Dedifferentiated amniotic fluid mesenchymal stem cell (primary cell): ENCODE results near the gene SKAP1.
"Not testable (repeated sequence)": the region's sequence is repeated elsewhere in the genome, so short reads cannot be mapped to it uniquely, and the experiment has no call there.

Experiments used
- DNase-seq: peaks from one replicate; pipeline ENCODE4 v3.0.0-alpha.2; 2016; ENCODE audit errors: extremely low spot score

The SKAP1 gene

DNA sequence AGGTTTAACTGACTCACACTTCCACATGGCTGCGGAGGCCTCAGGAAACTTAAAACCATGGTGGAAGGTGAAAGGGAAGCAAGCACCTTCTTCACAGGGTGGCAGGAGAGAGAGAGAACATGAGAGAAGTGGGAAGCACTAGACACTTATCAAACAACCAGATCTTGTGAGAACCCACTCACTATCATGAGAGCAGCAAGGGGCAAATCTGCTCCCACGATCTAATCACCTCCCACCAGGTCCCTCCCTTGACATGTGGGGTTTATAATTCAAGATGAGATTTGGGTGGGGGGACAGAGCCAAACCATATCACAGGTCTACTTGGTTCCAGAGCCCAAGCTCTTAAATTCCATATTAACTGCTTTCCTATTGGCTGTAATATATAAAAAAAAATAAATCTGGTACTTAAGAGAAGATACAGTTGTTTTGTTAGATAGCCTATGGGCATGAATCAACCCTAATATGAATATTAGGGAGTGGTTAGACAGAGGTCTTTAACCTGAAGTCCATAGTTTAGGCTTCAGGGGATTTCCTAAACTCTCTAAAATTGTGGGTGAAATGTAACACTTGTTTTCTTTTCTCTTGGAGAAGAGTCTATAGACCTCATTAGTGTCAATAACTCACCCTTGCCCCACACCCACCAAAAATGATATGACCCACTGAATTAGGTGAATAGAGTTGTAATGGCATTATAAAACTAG lies 56.7 kb downstream of the SKAP1 start:
- DNase-seq, result no peak

DNA sequence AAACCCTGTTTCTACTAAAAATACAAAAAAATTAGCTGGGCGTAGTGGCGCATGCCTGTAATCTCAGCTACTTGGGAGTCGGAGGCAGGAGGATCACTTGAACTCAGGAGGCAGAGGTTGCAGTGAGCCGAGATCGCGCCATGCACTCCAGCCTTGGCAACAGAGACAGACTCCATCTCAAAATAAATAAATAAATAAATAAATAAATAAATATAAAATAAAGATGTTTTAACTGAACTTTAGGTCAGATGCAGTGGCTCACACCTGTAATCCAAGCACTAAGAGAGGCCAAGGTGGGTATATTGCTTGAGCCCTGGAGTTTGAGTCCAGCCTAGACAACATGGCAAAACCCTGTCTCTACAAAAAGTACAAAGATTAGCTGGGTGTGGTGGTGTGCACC lies 61.0 kb downstream of the SKAP1 start:
- DNase-seq, result not testable (repeated sequence)

DNA sequence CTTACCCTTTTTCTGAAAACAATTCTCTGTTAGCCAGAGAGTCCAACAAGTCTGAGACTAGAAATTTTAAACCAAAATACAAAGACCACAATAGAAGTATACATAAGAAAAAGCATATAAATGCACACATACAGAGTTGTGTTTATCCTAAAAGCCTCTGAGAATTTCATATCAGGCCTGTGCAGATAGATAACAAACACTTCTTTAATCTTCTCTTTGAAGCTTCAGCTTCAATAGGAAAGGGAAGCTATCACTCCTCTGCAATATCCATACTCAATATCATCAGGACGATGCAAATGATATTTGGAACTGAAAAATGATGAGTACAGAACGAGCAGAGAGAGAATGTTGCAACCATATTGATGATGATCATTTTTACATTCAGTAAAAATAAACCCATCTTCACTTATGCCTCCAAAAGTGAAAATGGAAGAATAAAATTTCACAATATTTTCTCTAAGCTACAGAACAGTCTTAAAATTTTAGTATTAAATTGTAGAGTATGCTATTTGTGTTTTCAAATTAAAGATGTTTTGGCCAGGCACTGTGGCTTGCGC lies 61.6 kb downstream of the SKAP1 start:
- no peak for DNase-seq

DNA sequence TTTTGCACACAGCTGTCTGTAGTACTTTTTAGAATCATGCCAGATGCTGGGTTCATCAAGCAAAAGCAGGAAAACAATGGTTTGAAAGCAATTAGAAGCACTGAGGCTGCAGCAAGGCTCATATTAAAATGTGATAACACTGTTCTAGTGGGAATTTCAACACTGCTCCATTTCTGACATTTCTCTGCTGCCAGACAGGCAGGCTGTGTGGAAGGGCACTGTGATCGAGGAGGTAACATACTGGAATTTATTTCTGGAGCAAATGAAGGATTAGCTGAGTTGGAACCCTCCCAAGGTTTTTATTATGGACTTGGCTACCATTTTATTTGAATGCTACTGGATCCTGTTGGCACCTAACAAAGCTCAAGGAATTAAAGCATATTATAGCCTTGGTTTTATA lies 66.9 kb downstream of the SKAP1 start:
- no peak for DNase-seq

DNA sequence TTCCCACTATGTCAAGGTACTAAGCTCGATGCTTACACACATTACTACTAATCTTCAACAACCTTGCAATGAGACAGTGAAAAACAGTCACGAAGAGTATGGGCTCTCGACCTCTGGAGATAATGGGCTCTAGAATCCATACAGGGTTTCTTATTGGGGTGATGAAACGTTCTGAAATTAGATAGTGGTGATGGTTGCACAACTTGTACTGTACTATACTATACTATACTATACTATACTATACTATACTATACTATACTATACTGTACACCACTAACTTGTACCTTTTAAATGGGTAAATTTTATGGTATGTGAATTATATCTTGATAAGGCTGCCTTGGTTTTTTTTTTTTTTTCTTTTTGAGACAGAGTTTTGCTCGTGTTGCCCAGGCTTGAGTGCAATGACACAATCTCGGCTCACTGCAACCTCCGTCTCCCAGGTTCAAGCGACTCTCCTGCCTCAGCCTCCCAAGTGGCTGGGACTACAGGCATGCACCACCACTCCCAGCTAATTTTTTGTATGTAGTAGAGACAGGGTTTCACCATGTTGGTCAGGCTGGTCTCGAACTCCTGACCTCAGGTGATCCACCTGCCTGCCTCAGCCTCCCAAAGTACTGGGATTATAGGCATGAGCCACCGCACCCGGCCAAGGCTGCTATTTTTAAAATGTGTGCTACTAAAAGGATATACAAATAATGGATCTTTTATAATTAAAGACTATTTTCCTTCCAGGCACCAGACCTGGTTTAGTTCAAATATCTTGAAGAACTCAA lies 69.0 kb downstream of the SKAP1 start:
- not testable (repeated sequence) for DNase-seq

DNA sequence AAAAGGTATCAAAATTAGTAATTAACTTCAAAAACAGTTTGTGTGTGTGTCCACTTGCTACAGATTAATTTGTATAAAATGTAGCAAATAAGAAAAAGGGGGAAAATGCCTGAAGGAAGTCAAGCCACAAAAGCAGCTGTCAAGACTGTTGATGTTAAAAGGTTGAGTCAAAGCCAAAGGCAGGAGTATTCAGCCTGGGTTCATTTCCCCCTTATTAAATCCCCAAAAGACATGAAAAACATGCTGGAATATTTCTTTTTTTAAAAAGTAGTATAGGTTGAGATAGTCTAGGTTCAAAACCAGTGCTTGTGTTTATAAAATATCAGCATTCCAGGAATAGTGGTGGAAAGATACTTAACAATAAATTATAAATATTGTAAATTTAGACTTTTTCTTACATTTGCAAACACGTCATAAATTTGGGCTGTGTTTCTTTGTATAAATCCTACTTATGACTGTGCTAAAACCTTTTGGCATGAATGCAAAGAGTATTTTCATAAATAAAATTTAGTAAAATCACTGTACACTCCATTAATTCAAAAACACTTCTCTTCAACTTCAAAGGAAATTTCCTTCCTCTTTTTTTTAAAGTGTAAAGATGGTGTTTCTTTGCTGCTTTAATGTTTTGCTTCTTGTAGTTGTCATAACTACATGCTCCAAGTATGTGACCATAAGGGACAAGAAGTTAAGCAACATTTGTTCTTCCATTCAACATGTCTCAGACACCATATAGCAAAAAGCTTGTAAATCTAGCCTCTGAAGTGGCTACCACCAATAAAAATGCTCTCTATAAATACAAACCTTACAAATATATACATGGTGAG lies 72.0 kb downstream of the SKAP1 start:
- DNase-seq, result no peak

DNA sequence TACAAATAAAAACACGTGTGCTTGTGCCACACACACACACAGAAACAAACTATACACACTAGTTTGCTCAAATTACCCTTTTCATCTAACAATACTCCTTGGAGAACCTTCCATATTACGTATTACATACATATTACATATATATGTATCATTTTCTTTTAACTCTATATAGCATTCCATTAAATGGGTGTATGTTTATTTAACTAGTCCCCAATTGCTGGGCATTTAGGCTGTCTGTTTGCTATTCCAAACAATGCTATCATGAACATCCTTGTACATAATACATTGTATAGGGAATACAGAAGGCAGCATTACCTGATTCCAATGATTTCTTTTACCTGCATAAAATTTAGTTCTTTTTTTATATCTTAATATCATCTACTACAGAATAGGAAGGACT lies 73.1 kb downstream of the SKAP1 start:
- no peak for DNase-seq

DNA sequence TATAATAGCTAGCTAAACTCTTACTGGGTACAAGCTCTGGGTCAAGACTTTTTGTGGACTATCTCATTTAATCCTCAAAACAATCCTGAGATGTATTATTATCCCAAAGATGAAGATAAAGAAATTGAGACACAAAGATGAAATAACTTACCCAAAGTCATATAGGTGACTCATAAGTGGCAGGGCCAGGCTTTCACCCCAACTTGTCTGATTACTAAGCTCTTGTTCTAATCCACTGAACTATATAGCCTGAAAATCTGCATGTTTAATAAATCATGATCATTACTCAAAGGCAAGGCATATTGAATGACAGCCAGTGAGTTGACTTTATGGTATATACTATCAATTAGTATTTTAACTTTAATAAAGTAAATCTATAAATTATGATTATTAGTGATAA lies 77.4 kb downstream of the SKAP1 start:
- DNase-seq, result no peak

DNA sequence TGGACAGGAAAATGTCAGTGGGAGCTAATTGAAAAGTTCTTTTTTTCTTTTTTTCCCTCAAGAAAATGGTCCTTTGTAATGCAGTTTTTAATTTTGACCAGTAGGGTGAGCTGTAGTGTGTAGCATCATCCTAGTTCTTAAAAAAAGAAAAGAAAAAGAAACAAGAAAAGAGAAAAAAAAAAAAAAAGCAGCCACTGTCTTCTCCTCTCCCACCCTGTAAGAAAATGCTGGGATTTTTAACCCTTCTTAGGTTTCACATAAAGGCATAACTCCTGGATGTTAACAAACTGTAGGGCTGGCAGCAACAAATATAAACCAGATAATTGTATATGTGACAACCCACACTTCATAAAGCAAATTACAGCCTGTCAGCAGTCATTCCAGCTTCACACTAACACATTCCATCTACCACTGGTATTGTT lies 78.1 kb downstream of the SKAP1 start:
- peak; percentile 28 for DNase-seq

DNA sequence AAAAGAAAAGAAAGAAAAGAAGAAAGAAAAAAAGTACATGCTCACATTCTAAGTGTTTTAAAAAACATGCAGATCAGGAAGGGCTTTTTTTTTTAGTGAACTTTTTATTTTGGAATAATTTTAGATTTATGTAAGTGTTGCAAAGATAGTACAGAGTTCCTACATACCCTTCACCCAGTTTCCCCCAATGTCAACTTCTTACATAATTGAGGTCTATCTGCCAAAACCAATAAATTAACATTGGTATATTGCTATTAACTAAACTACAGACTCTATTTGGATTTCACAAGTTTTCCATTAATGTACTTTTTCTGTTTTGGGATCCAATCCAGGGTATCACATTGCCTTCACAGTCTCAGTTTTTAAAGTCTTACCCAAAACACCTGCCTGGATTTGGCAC lies 81.7 kb downstream of the SKAP1 start:
- no peak for DNase-seq

DNA sequence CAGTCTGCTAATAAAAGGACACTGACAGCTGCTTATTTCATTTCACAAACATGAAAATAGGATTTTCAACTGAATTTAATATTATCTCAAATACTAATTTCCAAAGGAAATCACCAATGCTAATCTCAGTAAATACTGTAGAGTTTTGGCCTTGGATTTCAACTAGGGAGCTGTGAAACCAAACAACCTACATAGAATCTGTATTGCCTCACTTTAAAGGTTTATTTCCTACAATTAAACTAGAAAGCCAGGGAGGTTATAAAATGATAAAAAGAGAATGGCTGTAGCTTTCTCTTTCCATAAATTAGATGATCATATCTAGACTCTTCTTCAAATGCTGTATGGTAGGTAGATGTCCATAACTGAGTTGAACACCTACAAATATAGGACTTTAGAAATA lies 82.8 kb downstream of the SKAP1 start:
- no peak for DNase-seq

DNA sequence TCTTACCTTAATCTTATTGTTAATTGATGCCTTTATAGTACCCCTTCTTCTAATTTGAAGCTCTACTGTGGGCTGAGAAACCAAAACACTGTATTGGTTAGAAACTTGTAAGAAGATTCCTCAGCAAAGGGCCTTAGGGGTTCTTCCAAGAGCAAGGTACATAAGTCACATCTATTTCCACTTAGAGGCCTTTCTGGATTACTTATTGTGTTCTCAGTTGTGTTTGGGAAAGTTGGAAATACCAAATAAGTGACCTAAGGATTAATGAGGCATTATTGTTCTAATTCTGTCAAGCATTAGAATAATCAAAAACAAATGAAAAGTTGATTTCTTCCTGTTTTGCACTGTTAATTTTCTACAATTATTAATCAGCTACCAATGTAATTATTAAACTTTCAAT lies 85.8 kb downstream of the SKAP1 start:
- DNase-seq, result no peak

DNA sequence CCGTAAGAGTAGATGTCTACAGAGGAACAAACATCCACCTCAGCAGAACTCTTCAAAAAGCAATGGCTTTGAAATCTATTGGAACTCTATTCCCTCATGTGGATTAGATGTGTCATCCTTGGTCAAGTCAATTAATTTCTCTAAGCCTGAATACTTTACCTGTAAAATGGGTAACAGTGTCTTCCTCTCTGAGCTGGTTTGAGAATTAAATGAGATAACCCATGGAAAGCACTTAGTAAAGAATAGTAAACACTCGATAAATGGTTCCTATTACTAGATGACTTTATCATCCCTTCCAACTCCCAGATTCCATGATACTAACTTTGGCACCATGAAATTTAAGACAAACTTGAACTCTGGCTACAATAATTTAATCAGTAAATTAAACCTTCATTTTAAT lies 89.1 kb downstream of the SKAP1 start:
- DNase-seq, result no peak

DNA sequence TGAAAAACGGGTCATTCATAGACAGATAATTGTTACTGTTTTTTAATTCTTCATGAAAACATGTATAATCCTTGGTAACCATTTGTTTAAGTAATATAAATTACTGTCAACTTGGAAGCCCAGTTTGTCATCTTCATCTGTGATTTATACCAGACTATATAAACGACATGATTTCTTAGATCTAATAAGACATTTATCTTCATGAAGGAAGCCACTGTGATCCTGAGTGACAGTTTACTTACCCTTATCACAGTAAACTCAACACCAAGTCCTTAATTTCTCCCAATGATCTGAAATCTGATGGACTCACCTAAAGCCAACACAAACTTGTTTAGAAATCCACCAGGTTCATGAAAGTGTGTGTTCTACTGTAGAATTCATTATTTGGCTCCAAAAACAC lies 91.3 kb downstream of the SKAP1 start:
- no peak for DNase-seq

DNA sequence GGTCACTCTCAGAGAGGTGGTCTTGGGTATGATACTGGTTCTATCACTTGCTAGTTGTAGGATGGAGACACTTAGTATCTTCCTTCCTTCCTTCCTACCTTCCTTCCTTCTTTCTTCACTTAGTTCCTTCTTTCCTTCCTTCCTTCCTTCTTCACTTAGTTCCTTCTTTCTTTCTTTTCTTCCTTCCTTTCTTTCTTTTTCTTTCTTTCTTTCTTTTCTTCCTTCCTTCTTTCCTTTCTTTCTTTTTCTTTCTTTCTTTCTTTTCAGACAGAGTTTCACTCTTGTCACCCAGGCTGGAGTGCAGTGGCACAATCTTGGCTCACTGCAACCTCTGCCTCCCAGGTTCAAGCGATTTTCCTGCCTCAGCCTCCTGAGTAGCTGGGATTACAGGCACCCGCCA lies 92.1 kb downstream of the SKAP1 start:
- DNase-seq, result not testable (repeated sequence)

DNA sequence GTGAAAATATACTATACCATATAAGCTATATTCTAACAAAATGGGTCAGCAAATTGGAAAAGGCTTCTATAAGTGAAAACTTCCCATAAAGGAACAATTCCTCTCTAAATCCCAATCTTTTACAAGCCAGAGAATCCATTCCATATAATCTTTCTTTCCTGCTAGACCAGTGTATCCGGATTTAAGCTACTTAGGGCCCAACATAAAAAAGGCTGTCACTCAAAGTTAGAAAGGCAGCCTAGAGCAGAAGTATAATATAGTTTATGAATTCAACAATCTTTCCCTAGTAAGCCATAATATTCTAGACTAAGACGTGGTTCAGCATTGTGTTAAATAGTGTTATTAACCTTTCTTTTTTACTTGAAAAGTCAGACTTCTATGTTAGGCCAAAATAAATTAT lies 93.0 kb downstream of the SKAP1 start:
- no peak for DNase-seq

DNA sequence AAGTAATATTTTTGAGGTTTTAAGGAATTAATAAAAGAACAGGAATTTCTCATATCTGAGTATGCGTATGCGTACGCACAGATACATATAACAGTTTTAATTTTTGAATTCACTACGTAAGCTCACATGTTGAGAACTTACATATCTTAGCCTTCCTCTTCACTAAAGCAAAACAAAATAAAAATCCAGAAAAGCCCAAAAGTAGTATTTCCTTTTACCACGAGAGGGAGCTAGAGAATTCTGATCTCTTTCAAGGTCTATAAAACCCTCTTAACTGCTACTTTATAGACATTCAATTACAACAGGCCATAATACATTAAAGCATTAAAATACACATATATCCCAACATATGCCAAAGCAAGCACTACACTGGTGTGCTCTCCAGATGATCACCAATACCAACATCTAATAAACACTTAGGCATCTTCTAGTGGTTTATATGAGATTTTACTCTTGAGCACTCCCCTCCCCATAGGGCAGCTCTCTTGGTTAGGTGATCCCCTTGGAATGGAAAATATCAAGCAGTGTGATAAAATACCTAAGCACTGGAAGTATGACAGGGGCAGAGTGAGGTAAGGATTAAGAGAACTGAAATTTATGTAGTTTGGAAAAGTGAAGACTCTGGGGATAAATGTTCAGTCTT lies 94.0 kb downstream of the SKAP1 start:
- DNase-seq, result peak; percentile 55

DNA sequence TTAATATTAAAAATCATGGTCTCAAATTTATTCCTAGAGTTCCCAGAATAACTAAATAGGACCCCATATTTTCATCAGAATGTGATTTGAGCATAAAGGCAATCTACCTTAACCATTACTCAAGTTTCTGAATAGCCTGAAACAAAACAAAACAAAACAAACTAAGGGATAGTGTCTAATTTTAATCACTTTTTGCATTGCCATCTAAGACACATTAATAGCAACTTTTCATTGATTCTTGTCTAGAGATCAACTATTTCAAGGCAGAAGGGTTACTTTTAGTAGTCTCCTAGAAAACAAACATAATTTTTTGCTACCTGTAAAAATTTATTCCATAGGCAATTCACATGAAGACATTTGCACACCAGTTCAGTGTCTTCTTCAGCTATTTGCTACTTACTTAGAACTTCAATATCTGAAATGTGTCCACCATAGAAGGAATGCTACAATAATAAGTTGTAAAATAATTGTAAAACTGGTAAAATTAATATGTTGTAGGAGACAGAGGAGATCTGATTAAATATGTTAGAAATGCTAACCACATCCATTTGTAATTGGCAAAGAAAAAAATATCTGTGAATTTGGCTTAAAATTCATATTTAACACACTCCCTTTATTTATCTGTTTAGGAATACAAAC lies 94.7 kb downstream of the SKAP1 start:
- no peak for DNase-seq

DNA sequence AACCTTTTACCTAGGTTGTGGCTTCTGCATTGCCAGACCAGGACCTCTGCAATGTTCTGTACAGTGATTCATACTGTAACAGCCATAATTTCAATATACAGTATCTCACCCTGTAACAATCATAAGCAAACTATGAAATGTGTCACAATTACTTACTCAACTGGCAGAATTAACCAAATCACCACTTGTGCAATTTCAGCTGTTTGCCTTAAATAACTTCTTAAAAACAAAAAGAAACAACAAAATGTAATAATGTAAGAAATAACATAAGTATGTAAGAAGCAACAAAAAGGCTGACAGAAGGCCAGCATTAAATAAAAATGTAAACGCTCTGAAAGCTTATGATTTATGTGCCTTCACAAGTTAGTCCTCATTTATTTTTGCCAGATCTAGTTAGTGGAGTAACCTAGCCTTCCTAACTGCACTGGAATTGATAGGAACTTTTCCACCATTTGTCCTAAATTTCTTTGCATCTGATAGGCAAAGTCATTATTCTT lies 96.9 kb downstream of the SKAP1 start:
- no peak for DNase-seq

DNA sequence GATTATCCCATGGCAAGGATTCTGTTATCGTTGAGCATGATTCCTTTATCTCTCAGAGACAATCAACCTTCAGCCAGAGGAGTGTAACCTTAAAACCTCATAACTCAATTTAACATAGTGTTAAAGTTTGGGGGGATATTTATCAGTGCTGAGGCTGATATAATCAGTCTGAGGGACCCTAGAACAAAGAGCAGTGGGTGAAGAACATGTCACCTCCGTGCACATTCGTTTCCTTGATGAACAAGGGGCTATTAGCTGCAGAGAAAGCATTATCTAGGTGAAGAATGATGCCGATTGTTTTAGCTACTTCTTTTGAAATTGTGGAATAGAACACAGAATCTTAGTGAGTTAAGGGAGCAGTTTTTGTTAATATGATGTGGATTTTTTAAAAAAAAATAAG lies 99.1 kb downstream of the SKAP1 start:
- DNase-seq, result no peak

DNA sequence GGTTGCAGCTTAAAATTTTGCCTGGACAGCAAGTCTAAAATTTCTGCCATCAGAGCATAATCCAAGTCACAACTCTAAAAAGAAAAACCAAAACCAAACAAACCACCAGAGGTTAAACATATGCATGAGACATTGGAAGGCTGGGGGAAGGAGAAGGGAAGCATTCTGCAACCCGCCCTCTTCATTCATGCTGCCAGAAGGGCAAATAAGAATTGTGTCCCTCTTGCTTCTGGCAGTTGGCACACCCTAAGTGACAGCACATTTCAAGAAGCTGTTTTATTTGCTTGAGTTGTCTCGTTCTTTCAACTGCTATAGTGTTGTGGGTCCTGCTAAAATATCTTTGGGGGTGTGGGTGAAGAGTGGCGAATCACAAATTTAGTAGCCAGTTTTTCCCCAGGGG lies 99.6 kb downstream of the SKAP1 start:
- no peak for DNase-seq
